Measurements from ENCODE around the gene AUP1. TPM values are rescaled to one million over a fixed set of nuclear protein-coding genes. Genes with fewer than 3 reads are reported as not detected.

The AUP1 gene
- total and polyA plus RNA-seq, 9 of the 15 experiments (the other 6 are each of a cell fraction or from before 2014, with no cell fraction given), result 70.7 to 245 (median 165) TPM

DNA sequence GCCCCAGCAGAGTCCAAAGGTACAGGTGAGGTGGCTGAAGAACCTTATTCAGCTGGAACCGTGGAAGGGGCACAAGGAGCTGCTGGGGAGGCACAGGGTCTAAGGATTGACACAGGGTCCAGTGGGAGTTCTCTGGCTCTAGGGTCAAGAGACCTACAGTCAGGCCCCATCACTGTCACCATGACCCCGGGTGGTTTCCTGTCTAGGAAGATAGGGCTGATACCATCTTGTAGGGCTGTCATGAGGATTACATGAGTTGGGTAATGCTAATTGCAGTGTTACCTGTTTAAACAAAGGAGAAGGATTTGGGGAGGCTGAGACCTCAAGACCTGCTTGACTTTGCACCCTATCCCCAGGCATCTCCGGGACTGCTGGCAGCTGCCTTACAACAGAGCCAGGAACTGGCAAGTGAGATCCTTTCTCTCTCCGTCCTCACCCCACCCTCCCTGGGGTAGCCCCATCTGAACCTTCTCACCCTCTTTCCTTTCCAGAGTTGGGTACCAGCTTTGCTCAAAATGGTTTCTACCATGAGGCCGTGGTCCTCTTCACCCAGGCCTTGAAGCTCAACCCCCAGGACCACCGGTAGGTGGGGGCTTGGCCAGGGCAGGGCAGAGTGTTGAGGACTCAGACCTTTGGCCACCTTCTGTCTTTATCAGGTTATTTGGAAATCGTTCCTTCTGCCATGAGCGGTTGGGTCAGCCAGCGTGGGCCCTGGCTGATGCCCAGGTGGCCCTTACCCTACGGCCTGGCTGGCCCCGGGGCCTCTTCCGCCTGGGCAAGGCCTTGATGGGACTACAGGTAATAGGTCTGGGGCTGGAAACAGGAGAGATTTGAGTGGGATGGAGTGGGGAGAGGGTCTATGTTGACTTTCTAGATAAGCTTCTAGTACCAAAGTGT is 37.6 kb downstream of the AUP1 start:
- H3K4me2 ChIP-seq (ENCODE audit: insufficient read depth, low read length), result no peak overlapping the region
- H3K27me3 ChIP-seq (ENCODE audit: control insufficient read depth in 2 of 2, insufficient read depth in 2 of 2, low read length in 2 of 2), result no peaks in the 10 kb centered on the region
- WGBS (ENCODE audit: insufficient coverage, low coverage, missing lambda C conversion rate), result 87% methylated on average over 10 of the region's 12 CpGs
- ChIA-PET CTCF (ENCODE audit: low intra/inter-chr PET ratio) (no interaction called here), POLR2A (interaction anchor here (1.0 to 1.2 kb wide), 2 partner anchors 9 to 13 kb away, joined by 3 to 4 read pairs; no protein-coding TSS in a partner anchor)
- FAIRE-seq (no peak), DNase-seq (ENCODE audit: extremely low read depth in 1 of 4, low spot score in 3 of 4) (no peak), ATAC-seq (peak; percentile 51)
- no peaks in the 10 kb centered on the region for H3K79me2 ChIP-seq (ENCODE audit: control insufficient read depth, insufficient read depth, low read length)
- no peaks in the 10 kb centered on the region for H3K9me1 ChIP-seq (ENCODE audit: control insufficient read depth, insufficient read depth, low read length)
- in situ Hi-C loops (cut with MboI), result no loop called here
- no peak overlapping the region for H3K4me3 ChIP-seq
- TF ChIP-seq EP300 (IDR thresholded peaks at IDR 0.05; ENCODE audit: low read length) (peak; percentile 11; the same call in 1 of the 2 replicates), IRF2 (CRISPR knock-in tag; IDR thresholded peaks at IDR 0.05) (no peak), NR2C2 (CRISPR knock-in tag; IDR thresholded peaks at IDR 0.05) (no peak), NR2C2 (tag; IDR thresholded peaks at IDR 0.05) (peak; percentile 33; the same call in 1 of the 2 replicates), RCOR1 (IDR thresholded peaks at IDR 0.05; ENCODE audit: borderline replicate concordance in 1 of 2, low read depth in 2 of 2, low read length in 2 of 2) (peak in 1 of 2 experiments; percentile 42; a peak in 1 of 4 replicates), CBFA2T3 (IDR thresholded peaks at IDR 0.05) (0 out of 2 replicates have a peak, but pooled peaks have one; percentile 32), MEIS2 (IDR thresholded peaks at IDR 0.05; ENCODE audit: partially characterized antibody) (peak; percentile 22), KLF1 (tag; IDR thresholded peaks at IDR 0.05) (no peak), ARID1B (IDR thresholded peaks at IDR 0.05) (peak; percentile 15; the same call in 1 of the 2 replicates), ZKSCAN1 (IDR thresholded peaks at IDR 0.05; ENCODE audit: low read depth, low read length) (no peak)
- TF ChIP-seq, protein P1, sequence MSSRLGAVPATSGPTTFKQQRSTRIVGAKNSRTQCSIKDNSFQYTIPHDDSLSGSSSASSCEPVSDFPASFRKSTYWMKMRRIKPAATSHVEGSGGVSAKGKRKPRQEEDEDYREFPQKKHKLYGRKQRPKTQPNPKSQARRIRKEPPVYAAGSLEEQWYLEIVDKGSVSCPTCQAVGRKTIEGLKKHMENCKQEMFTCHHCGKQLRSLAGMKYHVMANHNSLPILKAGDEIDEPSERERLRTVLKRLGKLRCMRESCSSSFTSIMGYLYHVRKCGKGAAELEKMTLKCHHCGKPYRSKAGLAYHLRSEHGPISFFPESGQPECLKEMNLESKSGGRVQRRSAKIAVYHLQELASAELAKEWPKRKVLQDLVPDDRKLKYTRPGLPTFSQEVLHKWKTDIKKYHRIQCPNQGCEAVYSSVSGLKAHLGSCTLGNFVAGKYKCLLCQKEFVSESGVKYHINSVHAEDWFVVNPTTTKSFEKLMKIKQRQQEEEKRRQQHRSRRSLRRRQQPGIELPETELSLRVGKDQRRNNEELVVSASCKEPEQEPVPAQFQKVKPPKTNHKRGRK (tag; IDR thresholded peaks at IDR 0.05), result no peak
- TF ChIP-seq, protein P2, sequence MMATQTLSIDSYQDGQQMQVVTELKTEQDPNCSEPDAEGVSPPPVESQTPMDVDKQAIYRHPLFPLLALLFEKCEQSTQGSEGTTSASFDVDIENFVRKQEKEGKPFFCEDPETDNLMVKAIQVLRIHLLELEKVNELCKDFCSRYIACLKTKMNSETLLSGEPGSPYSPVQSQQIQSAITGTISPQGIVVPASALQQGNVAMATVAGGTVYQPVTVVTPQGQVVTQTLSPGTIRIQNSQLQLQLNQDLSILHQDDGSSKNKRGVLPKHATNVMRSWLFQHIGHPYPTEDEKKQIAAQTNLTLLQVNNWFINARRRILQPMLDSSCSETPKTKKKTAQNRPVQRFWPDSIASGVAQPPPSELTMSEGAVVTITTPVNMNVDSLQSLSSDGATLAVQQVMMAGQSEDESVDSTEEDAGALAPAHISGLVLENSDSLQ (IDR thresholded peaks at IDR 0.05), result peak; percentile 29; the same call in 1 of the 2 replicates
- TF ChIP-seq, protein P3, sequence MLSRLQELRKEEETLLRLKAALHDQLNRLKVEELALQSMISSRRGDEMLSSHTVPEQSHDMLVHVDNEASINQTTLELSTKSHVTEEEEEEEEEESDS (CRISPR knock-in tag; IDR thresholded peaks at IDR 0.05), result no peak
- TF ChIP-seq, protein P4, sequence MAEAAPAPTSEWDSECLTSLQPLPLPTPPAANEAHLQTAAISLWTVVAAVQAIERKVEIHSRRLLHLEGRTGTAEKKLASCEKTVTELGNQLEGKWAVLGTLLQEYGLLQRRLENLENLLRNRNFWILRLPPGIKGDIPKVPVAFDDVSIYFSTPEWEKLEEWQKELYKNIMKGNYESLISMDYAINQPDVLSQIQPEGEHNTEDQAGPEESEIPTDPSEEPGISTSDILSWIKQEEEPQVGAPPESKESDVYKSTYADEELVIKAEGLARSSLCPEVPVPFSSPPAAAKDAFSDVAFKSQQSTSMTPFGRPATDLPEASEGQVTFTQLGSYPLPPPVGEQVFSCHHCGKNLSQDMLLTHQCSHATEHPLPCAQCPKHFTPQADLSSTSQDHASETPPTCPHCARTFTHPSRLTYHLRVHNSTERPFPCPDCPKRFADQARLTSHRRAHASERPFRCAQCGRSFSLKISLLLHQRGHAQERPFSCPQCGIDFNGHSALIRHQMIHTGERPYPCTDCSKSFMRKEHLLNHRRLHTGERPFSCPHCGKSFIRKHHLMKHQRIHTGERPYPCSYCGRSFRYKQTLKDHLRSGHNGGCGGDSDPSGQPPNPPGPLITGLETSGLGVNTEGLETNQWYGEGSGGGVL (CRISPR knock-in tag; IDR thresholded peaks at IDR 0.05), result no peak
- no peaks in the 10 kb centered on the region for H4K20me1 ChIP-seq (replicated peaks; ENCODE audit: control insufficient read depth, insufficient read depth, low read length)
- peaks cover 54% of the 10 kb centered on the region; the same call in 2 of the 3 replicates for H3K36me3 ChIP-seq (ENCODE audit: control insufficient read depth, insufficient read depth, low read length)
- H3K4me1 ChIP-seq (replicated peaks in 1 of 2; ENCODE audit: control insufficient read depth in 2 of 2, insufficient read depth in 2 of 2, low read length in 2 of 2), result peaks cover 4 to 6% of the 10 kb centered on the region in 2 experiments; a peak in 4 of 5 replicates
- no TSS peak for BruUV-seq (replicated peaks)
- H3K9me3 ChIP-seq (replicated peaks; ENCODE audit: control insufficient read depth, insufficient read depth, low read depth, low read length), result no peaks in the 10 kb centered on the region
- no peak overlapping the region for H3K27ac ChIP-seq (ENCODE audit: extremely low read depth, low read depth, low read length)
- intact Hi-C loops (cut with micrococcal nuclease), result no loop called here
- H2AFZ ChIP-seq (ENCODE audit: low read depth, low read length), result no peak overlapping the region
- peak overlapping the region in 1 of 2 experiments; percentile 13; a peak in 2 of 4 replicates for H3K9ac ChIP-seq (ENCODE audit: insufficient read depth in 1 of 2, low read depth in 2 of 2, low read length in 2 of 2)

All from K562 (cell line).